ENCODE results near the gene SPATA33. TPM values are rescaled to one million over a fixed set of nuclear protein-coding genes. Genes with fewer than 3 reads are reported as not detected.

Gene SPATA33
- total RNA-seq, 1 donor, result 3.3 TPM

DNA sequence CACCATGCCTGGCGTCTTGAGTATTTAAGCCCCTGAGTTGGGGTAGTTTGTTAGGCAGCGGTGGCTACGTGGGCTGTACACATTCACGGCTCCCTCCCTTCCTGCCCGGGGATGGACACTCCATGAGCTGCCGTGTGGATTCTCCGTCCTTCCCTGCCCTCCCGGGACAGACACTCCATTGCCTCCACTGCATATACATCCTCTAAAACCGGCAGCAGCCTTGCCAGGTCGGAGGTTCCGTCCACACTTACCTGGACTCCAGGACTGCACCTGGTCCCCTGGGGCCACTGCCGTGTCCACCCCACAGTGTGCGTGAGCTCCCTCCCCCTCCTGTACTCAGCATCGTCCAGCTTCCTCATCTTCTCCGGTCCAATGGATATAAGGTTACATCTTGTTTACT, 47.4 kb downstream of the SPATA33 start:
- Histone ChIP-seq H3K4me2 (ENCODE audit: insufficient read depth, low read length) (no peak overlapping the region), H3K4me3 (ENCODE audit: insufficient read depth, low read length) (no peak overlapping the region), H3K9me3 (ENCODE audit: low read depth, low read length) (no peaks in the 10 kb centered on the region), H3K36me3 (ENCODE audit: insufficient read depth, low read length) (no peaks in the 10 kb centered on the region), H3K27me3 (ENCODE audit: insufficient read depth, low read length) (peaks cover 4% of the 10 kb centered on the region), H3K4me1 (ENCODE audit: insufficient read depth, low read length) (peaks cover 15% of the 10 kb centered on the region), H3K27ac (ENCODE audit: low read depth, low read length) (no peak overlapping the region), H4K20me1 (ENCODE audit: insufficient read depth, low read length) (peaks cover 10% of the 10 kb centered on the region), H3K79me2 (ENCODE audit: insufficient read depth, low read length) (peaks cover 3% of the 10 kb centered on the region), H2AFZ (ENCODE audit: low read length) (no peak overlapping the region)
- DNase-seq (ENCODE audit: insufficient read length, low spot score, missing footprints), result peak; percentile 78
- TF ChIP-seq, protein P1, sequence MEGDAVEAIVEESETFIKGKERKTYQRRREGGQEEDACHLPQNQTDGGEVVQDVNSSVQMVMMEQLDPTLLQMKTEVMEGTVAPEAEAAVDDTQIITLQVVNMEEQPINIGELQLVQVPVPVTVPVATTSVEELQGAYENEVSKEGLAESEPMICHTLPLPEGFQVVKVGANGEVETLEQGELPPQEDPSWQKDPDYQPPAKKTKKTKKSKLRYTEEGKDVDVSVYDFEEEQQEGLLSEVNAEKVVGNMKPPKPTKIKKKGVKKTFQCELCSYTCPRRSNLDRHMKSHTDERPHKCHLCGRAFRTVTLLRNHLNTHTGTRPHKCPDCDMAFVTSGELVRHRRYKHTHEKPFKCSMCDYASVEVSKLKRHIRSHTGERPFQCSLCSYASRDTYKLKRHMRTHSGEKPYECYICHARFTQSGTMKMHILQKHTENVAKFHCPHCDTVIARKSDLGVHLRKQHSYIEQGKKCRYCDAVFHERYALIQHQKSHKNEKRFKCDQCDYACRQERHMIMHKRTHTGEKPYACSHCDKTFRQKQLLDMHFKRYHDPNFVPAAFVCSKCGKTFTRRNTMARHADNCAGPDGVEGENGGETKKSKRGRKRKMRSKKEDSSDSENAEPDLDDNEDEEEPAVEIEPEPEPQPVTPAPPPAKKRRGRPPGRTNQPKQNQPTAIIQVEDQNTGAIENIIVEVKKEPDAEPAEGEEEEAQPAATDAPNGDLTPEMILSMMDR (IDR thresholded peaks at IDR 0.05; ENCODE audit: extremely low read depth, low read depth, low read length), result no peak

GRCh38 chr16:89706518-89707260, 49.1 kb downstream of the SPATA33 start:
- Histone ChIP-seq H4K20me1 (ENCODE audit: insufficient read depth, low read length) (no peaks in the 10 kb centered on the region), H2AFZ (ENCODE audit: low read length) (no peak overlapping the region), H3K27ac (ENCODE audit: low read depth, low read length) (no peak overlapping the region), H3K79me2 (ENCODE audit: insufficient read depth, low read length) (no peaks in the 10 kb centered on the region), H3K27me3 (ENCODE audit: insufficient read depth, low read length) (peaks cover 4% of the 10 kb centered on the region), H3K4me1 (ENCODE audit: insufficient read depth, low read length) (peaks cover 5% of the 10 kb centered on the region), H3K36me3 (ENCODE audit: insufficient read depth, low read length) (no peaks in the 10 kb centered on the region), H3K4me2 (ENCODE audit: insufficient read depth, low read length) (peak overlapping the region; percentile 80), H3K9me3 (ENCODE audit: low read depth, low read length) (no peaks in the 10 kb centered on the region), H3K4me3 (ENCODE audit: insufficient read depth, low read length) (peak overlapping the region; percentile 61)
- TF ChIP-seq, protein P1 (IDR thresholded peaks at IDR 0.05; ENCODE audit: extremely low read depth, low read depth, low read length), result no peak
- DNase-seq (ENCODE audit: insufficient read length, low spot score, missing footprints), result peak; percentile 87

- H3K27me3 ChIP-seq (ENCODE audit: insufficient read depth, low read length), result peaks cover 4% of the 10 kb centered on the region
- no peaks in the 10 kb centered on the region for H4K20me1 ChIP-seq (ENCODE audit: insufficient read depth, low read length)
- H3K27ac ChIP-seq (ENCODE audit: low read depth, low read length), result no peak overlapping the region
- H3K36me3 ChIP-seq (ENCODE audit: insufficient read depth, low read length), result no peaks in the 10 kb centered on the region
- TF ChIP-seq, protein P1 (IDR thresholded peaks at IDR 0.05; ENCODE audit: extremely low read depth, low read depth, low read length), result no peak
- no peaks in the 10 kb centered on the region for H3K9me3 ChIP-seq (ENCODE audit: low read depth, low read length)
- no peak overlapping the region for H3K4me3 ChIP-seq (ENCODE audit: insufficient read depth, low read length)
- peaks cover 3% of the 10 kb centered on the region for H3K79me2 ChIP-seq (ENCODE audit: insufficient read depth, low read length)
- H3K4me1 ChIP-seq (ENCODE audit: insufficient read depth, low read length), result peaks cover 10% of the 10 kb centered on the region
- no peak overlapping the region for H3K4me2 ChIP-seq (ENCODE audit: insufficient read depth, low read length)
- H2AFZ ChIP-seq (ENCODE audit: low read length), result no peak overlapping the region
- peak; percentile 87 for DNase-seq (ENCODE audit: insufficient read length, low spot score, missing footprints)
These were observed 50.1 kb downstream of the SPATA33 start for GRCh38 chr16:89707695-89708094.

GRCh38 chr16:89708481-89708931, 50.9 kb downstream of the SPATA33 start:
- TF ChIP-seq, protein P1 (IDR thresholded peaks at IDR 0.05; ENCODE audit: extremely low read depth, low read depth, low read length), result no peak

More at GRCh38 chr16:89708481-89708931, 50.9 kb downstream of the SPATA33 start:
- H3K27me3 ChIP-seq (ENCODE audit: insufficient read depth, low read length), result peaks cover 4% of the 10 kb centered on the region
- peaks cover 12% of the 10 kb centered on the region for H3K4me1 ChIP-seq (ENCODE audit: insufficient read depth, low read length)
- H3K27ac ChIP-seq (ENCODE audit: low read depth, low read length), result no peak overlapping the region
- DNase-seq (ENCODE audit: insufficient read length, low spot score, missing footprints), result peak; percentile 84
- H2AFZ ChIP-seq (ENCODE audit: low read length), result no peak overlapping the region
- H4K20me1 ChIP-seq (ENCODE audit: insufficient read depth, low read length), result no peaks in the 10 kb centered on the region
- no peaks in the 10 kb centered on the region for H3K9me3 ChIP-seq (ENCODE audit: low read depth, low read length)
- no peaks in the 10 kb centered on the region for H3K36me3 ChIP-seq (ENCODE audit: insufficient read depth, low read length)
- H3K4me2 ChIP-seq (ENCODE audit: insufficient read depth, low read length), result no peak overlapping the region
- H3K4me3 ChIP-seq (ENCODE audit: insufficient read depth, low read length), result no peak overlapping the region
- H3K79me2 ChIP-seq (ENCODE audit: insufficient read depth, low read length), result peaks cover 3% of the 10 kb centered on the region

Measured in osteoblast (primary cell).